ENCODE measurements around the gene GNB1L. TPM values are rescaled to one million over a fixed set of nuclear protein-coding genes. Genes with fewer than 3 reads are reported as not detected.

Gene GNB1L
- total and polyA plus RNA-seq, 2 experiments from 2014 or later = 14.3 to 16.5 TPM

GRCh38 chr22:19841641-19842392 is 12.9 kb downstream of the GNB1L start:
- Histone ChIP-seq H3K9ac (no peak overlapping the region), H3F3A (ENCODE audit: insufficient read depth) (peaks cover 13% of the 10 kb centered on the region), H3K27ac (no peak overlapping the region), H3K4me2 (ENCODE audit: unreplicated experiment) (no peak overlapping the region), H3K4me1 (ENCODE audit: insufficient read depth) (peaks cover 14% of the 10 kb centered on the region), H3K4me3 (no peak overlapping the region), H3K79me2 (ENCODE audit: insufficient read depth) (peaks cover 41% of the 10 kb centered on the region), H3K9me2 (ENCODE audit: insufficient read depth) (no peaks in the 10 kb centered on the region), H3K27me3 (replicated peaks; ENCODE audit: insufficient read depth) (no peaks in the 10 kb centered on the region), H3K36me3 (ENCODE audit: low read depth) (no peaks in the 10 kb centered on the region), H4K20me1 (ENCODE audit: insufficient read depth) (no peaks in the 10 kb centered on the region), H3K9me3 (ENCODE audit: low read depth) (no peaks in the 10 kb centered on the region), H2AFZ (no peak overlapping the region)
- WGBS, 2 experiments (ENCODE audit: low coverage in 1 of 2, low lambda C conversion rate in 2 of 2, missing lambda C conversion rate in 2 of 2) = 92 to 96% methylated on average over 8 of the region's 8 CpGs
- DNase-seq = no peak
- in situ Hi-C loops (cut with MboI) = no loop called here
- TF ChIP-seq EZH2phosphoT487 (IDR thresholded peaks at IDR 0.05; ENCODE audit: insufficient read depth, low read depth) (no peak), EZH2 (IDR thresholded peaks at IDR 0.05; ENCODE audit: insufficient read depth, poor library complexity, severe bottlenecking) (no peak)

GRCh38 chr22:19840955-19841640 is 13.6 kb downstream of the GNB1L start:
- H3K36me3 ChIP-seq (ENCODE audit: low read depth) = no peaks in the 10 kb centered on the region
- no peaks in the 10 kb centered on the region for H3K27me3 ChIP-seq (replicated peaks; ENCODE audit: insufficient read depth)
- H2AFZ ChIP-seq = no peak overlapping the region
- no peaks in the 10 kb centered on the region for H3K9me3 ChIP-seq (ENCODE audit: low read depth)
- DNase-seq = no peak
- no peak overlapping the region for H3K4me3 ChIP-seq
- H3K27ac ChIP-seq = no peak overlapping the region
- peaks cover 20% of the 10 kb centered on the region for H3K4me1 ChIP-seq (ENCODE audit: insufficient read depth)
- peaks cover 15% of the 10 kb centered on the region for H3F3A ChIP-seq (ENCODE audit: insufficient read depth)
- H3K9me2 ChIP-seq (ENCODE audit: insufficient read depth) = no peaks in the 10 kb centered on the region
- no peak overlapping the region for H3K9ac ChIP-seq
- H3K79me2 ChIP-seq (ENCODE audit: insufficient read depth) = peaks cover 38% of the 10 kb centered on the region
- H3K4me2 ChIP-seq (ENCODE audit: unreplicated experiment) = no peak overlapping the region
- no peaks in the 10 kb centered on the region for H4K20me1 ChIP-seq (ENCODE audit: insufficient read depth)
- in situ Hi-C loops (cut with MboI) = no loop called here
- TF ChIP-seq EZH2 (IDR thresholded peaks at IDR 0.05; ENCODE audit: insufficient read depth, poor library complexity, severe bottlenecking) (no peak), EZH2phosphoT487 (IDR thresholded peaks at IDR 0.05; ENCODE audit: insufficient read depth, low read depth) (no peak)
- 95 to 97% methylated on average over 6 of the region's 6 CpGs for WGBS, 2 experiments (ENCODE audit: low coverage in 1 of 2, low lambda C conversion rate in 2 of 2, missing lambda C conversion rate in 2 of 2)

- no peak for TF ChIP-seq EZH2phosphoT487 (IDR thresholded peaks at IDR 0.05; ENCODE audit: insufficient read depth, low read depth)
- no peak for TF ChIP-seq EZH2 (IDR thresholded peaks at IDR 0.05; ENCODE audit: insufficient read depth, poor library complexity, severe bottlenecking)
- no peak for DNase-seq
- Histone ChIP-seq H3K36me3 (ENCODE audit: low read depth) (no peaks in the 10 kb centered on the region), H4K20me1 (ENCODE audit: insufficient read depth) (no peaks in the 10 kb centered on the region), H3K4me2 (ENCODE audit: unreplicated experiment) (no peak overlapping the region), H3K4me3 (no peak overlapping the region), H3F3A (ENCODE audit: insufficient read depth) (peaks cover 9% of the 10 kb centered on the region), H3K79me2 (ENCODE audit: insufficient read depth) (peaks cover 40% of the 10 kb centered on the region), H3K9me3 (ENCODE audit: low read depth) (no peaks in the 10 kb centered on the region), H3K27me3 (replicated peaks; ENCODE audit: insufficient read depth) (no peaks in the 10 kb centered on the region), H3K9me2 (ENCODE audit: insufficient read depth) (no peaks in the 10 kb centered on the region), H2AFZ (no peak overlapping the region), H3K4me1 (ENCODE audit: insufficient read depth) (peaks cover 21% of the 10 kb centered on the region), H3K27ac (no peak overlapping the region), H3K9ac (no peak overlapping the region)
- WGBS, 2 experiments (ENCODE audit: low coverage in 1 of 2, low lambda C conversion rate in 2 of 2, missing lambda C conversion rate in 2 of 2) = 98 to 99% methylated on average over 4 of the region's 4 CpGs
- in situ Hi-C loops (cut with MboI) = no loop called here
Observed at GRCh38 chr22:19840059-19840458, 14.6 kb downstream of the GNB1L start.

- Histone ChIP-seq H3K9me3 (ENCODE audit: low read depth) (no peaks in the 10 kb centered on the region), H3K4me2 (ENCODE audit: unreplicated experiment) (no peak overlapping the region), H3K27me3 (replicated peaks; ENCODE audit: insufficient read depth) (no peaks in the 10 kb centered on the region), H3K36me3 (ENCODE audit: low read depth) (no peaks in the 10 kb centered on the region), H3K4me3 (no peak overlapping the region), H2AFZ (no peak overlapping the region), H3K79me2 (ENCODE audit: insufficient read depth) (peaks cover 42% of the 10 kb centered on the region), H3K4me1 (ENCODE audit: insufficient read depth) (peaks cover 8% of the 10 kb centered on the region), H4K20me1 (ENCODE audit: insufficient read depth) (no peaks in the 10 kb centered on the region), H3F3A (ENCODE audit: insufficient read depth) (peaks cover 4% of the 10 kb centered on the region), H3K9ac (no peak overlapping the region), H3K9me2 (ENCODE audit: insufficient read depth) (no peaks in the 10 kb centered on the region), H3K27ac (no peak overlapping the region)
- no peak for TF ChIP-seq EZH2 (IDR thresholded peaks at IDR 0.05; ENCODE audit: insufficient read depth, poor library complexity, severe bottlenecking)
- no peak for TF ChIP-seq EZH2phosphoT487 (IDR thresholded peaks at IDR 0.05; ENCODE audit: insufficient read depth, low read depth)
- in situ Hi-C loops (cut with MboI) = no loop called here
- DNase-seq = no peak
- WGBS, 2 experiments (ENCODE audit: low coverage in 1 of 2, low lambda C conversion rate in 2 of 2, missing lambda C conversion rate in 2 of 2) = 92 to 97% methylated on average over 6 of the region's 6 CpGs
Observed at GRCh38 chr22:19837915-19838314, 16.8 kb downstream of the GNB1L start.

Data from GM23248 (cell line).